Transverse colon (tissue), 4 donors: ENCODE results near the gene MAP6. TPM values are rescaled to one million over a fixed set of nuclear protein-coding genes. Genes with fewer than 3 reads are reported as not detected.

Experiments used
- DNase-seq: peaks from one replicate; pipeline ENCODE4 v3.0.0-alpha.2; 2019
- H3K27ac ChIP-seq, 4 donors: fragments of 200-600 bp; sonication (generic); 2 replicates each; pipeline ENCODE4 v1.5.1; 2016 to 2018; ENCODE audit warnings: inconsistent platforms in 4 of 4
- H3K27me3 ChIP-seq: fragments of 200-600 bp; sonication (generic); 2 replicates; pipeline ENCODE4 v1.5.1; 2017; ENCODE audit warnings: inconsistent platforms
- H3K36me3 ChIP-seq, 4 donors: fragments of 200-600 bp; sonication (generic); 2 replicates each; pipeline ENCODE4 v1.5.1; 2017 to 2019; ENCODE audit warnings: inconsistent platforms in 4 of 4
- H3K4me1 ChIP-seq, 4 donors: fragments of 200-600 bp; sonication (generic); 2 replicates each; pipeline ENCODE4 v1.5.1; 2017 to 2020; ENCODE audit warnings: inconsistent platforms in 4 of 4
- H3K4me3 ChIP-seq, 4 donors: fragments of 200-600 bp; sonication (generic); 1 replicate in 1 of 4; 2 replicates in 3 of 4; pipeline versions ENCODE4 v1.5.1 to v1.6.1; 2017 to 2019; ENCODE audit warnings: inconsistent platforms in 4 of 4
- H3K9me3 ChIP-seq, 2 donors: fragments of 200-600 bp; sonication (generic); 2 replicates each; pipeline ENCODE4 v1.5.1; 2017 to 2019; ENCODE audit warnings: inconsistent platforms in 2 of 2
- EP300 ChIP-seq: sonication (generic); formaldehyde crosslinking; IDR thresholded peaks from one replicate; pipeline ENCODE4 v1.6.1; 2017; ENCODE audit warnings: antibody characterized with exemption, low read depth
- POLR2A ChIP-seq: fragments of 450-650 bp; IDR thresholded peaks from one replicate; pipeline ENCODE4 v1.6.1; 2016; ENCODE audit warnings: antibody characterized with exemption, mild to moderate bottlenecking, moderate library complexity
- POLR2AphosphoS5 ChIP-seq, 3 donors: sonication (generic); formaldehyde crosslinking; IDR thresholded peaks; one replicate each; pipeline ENCODE4 v1.6.1; 2016; ENCODE audit warnings: antibody characterized with exemption in 3 of 3
- WGBS, 2 donors: methylation state at CpG; one replicate each; pipeline ENCODE4 v1.1.5; 2018; ENCODE audit warnings: low coverage in 1 of 2; 5-methylcytosine and 5-hydroxymethylcytosine counted together
- in situ Hi-C, 4 donors: fragments of 200-750 bp; cut with MboI; loops; one replicate each; pipeline versions ENCODE4 v1.15.0 to v1.15.1; 2017; ENCODE audit warnings: low sequenced_read_pairs in 3 of 4, low pct_ligation_motif_present in 1 of 4, low pct_unique_long_range_greater_than_20kb in 1 of 4
- intact Hi-C: fragments of 100-400 bp; cut with DNase I; formaldehyde crosslinking; loops from one replicate; pipeline ENCODE4 v1.15.1; 2023; ENCODE audit warnings: low total_unique reads
- total RNA-seq, 4 donors: library from RNA; depleted of rRNA; stranded (reverse); fragments of >200 nt; gene quantifications; one replicate each; pipeline ENCODE4 v1.1.0, GENCODE V29; 2016
- TF ChIP-seq, protein P1 (sequence below), 5 experiments: fragments of 200-600 bp in 3 of 5; fragments of 450-650 bp in 2 of 5; sonication (generic) in 3 of 5; IDR thresholded peaks; 1 replicate in 2 of 5; 2 replicates in 3 of 5; pipeline ENCODE4 v1.5.1; 2016 to 2017; ENCODE audit warnings: antibody characterized with exemption in 5 of 5, inconsistent platforms in 3 of 5, mild to moderate bottlenecking in 2 of 5, moderate library complexity in 1 of 5

Gene MAP6
- total RNA-seq, 4 donors from 2014 or later = 1.9 to 6.4 (median 3.0) TPM

DNA sequence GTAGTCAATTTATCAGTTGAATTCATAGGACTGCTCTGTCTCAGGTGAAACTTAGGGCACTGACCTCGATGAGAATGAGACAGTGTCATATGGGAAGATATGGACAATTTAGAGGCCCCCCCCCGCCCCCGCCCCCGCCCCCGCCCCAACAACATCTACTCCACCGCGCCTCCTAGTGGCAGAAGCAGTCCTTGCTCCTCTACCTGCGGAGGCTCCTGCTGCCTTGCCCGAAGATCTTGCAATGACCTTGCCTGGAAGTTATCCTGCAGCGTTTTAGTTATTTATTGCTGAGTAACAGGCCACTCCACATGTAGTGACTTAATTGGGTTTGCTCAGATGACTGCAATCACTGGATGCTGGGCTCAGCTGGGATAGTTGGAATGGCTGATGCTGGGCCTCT lies 91.6 kb downstream of the MAP6 start:
- intact Hi-C loops = no loop called here

GRCh38 chr11:75576499-75576918 lies 92.3 kb downstream of the MAP6 start:
- intact Hi-C loops (no loop called here), in situ Hi-C loops (no loop called here)
- Histone ChIP-seq H3K36me3 (peaks cover 0 to 10% (median 3%) of the 10 kb centered on the region in 4 donors), H3K27ac (peak overlapping the region in 2 of 4 donors; percentile 0 to 13), H3K27me3 (no peaks in the 10 kb centered on the region), H3K4me1 (peaks cover 0 to 11% (median 8%) of the 10 kb centered on the region in 4 donors), H3K9me3 (no peaks in the 10 kb centered on the region), H3K4me3 (no peak overlapping the region)
- DNase-seq = peak; percentile 61
- 23% methylated on average over 8 of the region's 8 CpGs; no CpG with 5 or more reads in 1 of the 2 donors for WGBS, 2 donors
- no peak for TF ChIP-seq POLR2A
- no peak for TF ChIP-seq POLR2AphosphoS5 (IDR thresholded peaks at IDR 0.05)
- no peak for TF ChIP-seq EP300
- TF ChIP-seq, protein P1, sequence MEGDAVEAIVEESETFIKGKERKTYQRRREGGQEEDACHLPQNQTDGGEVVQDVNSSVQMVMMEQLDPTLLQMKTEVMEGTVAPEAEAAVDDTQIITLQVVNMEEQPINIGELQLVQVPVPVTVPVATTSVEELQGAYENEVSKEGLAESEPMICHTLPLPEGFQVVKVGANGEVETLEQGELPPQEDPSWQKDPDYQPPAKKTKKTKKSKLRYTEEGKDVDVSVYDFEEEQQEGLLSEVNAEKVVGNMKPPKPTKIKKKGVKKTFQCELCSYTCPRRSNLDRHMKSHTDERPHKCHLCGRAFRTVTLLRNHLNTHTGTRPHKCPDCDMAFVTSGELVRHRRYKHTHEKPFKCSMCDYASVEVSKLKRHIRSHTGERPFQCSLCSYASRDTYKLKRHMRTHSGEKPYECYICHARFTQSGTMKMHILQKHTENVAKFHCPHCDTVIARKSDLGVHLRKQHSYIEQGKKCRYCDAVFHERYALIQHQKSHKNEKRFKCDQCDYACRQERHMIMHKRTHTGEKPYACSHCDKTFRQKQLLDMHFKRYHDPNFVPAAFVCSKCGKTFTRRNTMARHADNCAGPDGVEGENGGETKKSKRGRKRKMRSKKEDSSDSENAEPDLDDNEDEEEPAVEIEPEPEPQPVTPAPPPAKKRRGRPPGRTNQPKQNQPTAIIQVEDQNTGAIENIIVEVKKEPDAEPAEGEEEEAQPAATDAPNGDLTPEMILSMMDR (IDR thresholded peaks at IDR 0.05) = no peak

More for the DNA sequence above, 91.6 kb downstream of the MAP6 start:
- TF ChIP-seq, protein P1 (IDR thresholded peaks at IDR 0.05) = peak in 4 of 5 experiments; percentile 20 to 69 (median 67)
- TF ChIP-seq POLR2AphosphoS5 (IDR thresholded peaks at IDR 0.05) = no peak
- peaks cover 0 to 12% (median 8%) of the 10 kb centered on the region in 4 donors for H3K4me1 ChIP-seq
- no peaks in the 10 kb centered on the region for H3K9me3 ChIP-seq
- H3K27ac ChIP-seq = peak overlapping the region in 2 of 4 donors; percentile 0 to 13
- H3K36me3 ChIP-seq = peaks cover 0 to 3% (median 0%) of the 10 kb centered on the region in 4 donors
- in situ Hi-C loops = no loop called here
- H3K4me3 ChIP-seq = no peak overlapping the region
- H3K27me3 ChIP-seq = no peaks in the 10 kb centered on the region
- 23% methylated on average over 5 of the region's 10 CpGs; no CpG with 5 or more reads in 1 of the 2 donors for WGBS, 2 donors
- DNase-seq = peak; percentile 64

DNA sequence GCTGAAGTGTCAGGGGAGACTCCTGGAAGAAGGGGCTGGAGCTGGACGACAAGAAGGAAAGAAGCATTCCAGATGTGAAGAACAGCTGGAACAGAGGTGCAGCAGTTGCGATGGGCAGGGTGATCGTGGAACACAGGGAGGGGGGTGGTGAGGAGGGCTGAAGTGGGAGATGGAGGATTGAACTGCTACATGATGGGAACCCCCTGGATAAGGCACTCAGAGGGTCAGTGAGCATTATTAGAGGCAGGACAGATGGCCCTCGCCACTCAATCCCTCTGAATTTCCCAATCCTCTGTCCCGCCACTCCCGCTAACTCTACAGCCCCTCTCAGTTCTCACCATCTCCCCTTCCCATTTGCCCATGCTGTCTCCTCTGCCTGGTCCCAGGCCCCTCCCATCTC lies 92.8 kb downstream of the MAP6 start:
- Histone ChIP-seq H3K27me3 (no peaks in the 10 kb centered on the region), H3K36me3 (peaks cover 0 to 12% (median 5%) of the 10 kb centered on the region in 4 donors), H3K4me3 (no peak overlapping the region), H3K4me1 (peaks cover 0 to 11% (median 8%) of the 10 kb centered on the region in 4 donors), H3K27ac (no peak overlapping the region), H3K9me3 (no peaks in the 10 kb centered on the region)
- intact Hi-C loops (no loop called here), in situ Hi-C loops (no loop called here)
- TF ChIP-seq EP300 (no peak), POLR2AphosphoS5 (IDR thresholded peaks at IDR 0.05) (no peak), POLR2A (no peak)
- TF ChIP-seq, protein P1 (IDR thresholded peaks at IDR 0.05) = no peak
- DNase-seq = no peak
- 89 to 100% methylated on average over 2 to 6 of the region's 6 CpGs for WGBS, 2 donors

- no peaks in the 10 kb centered on the region for H3K27me3 ChIP-seq
- intact Hi-C loops = no loop called here
- H3K4me1 ChIP-seq = peaks cover 0 to 11% (median 8%) of the 10 kb centered on the region in 4 donors
- in situ Hi-C loops = no loop called here
- no peak overlapping the region for H3K4me3 ChIP-seq
- H3K27ac ChIP-seq = no peak overlapping the region
- TF ChIP-seq, protein P1 (IDR thresholded peaks at IDR 0.05) = peak in 1 of 5 experiments; percentile 13
- TF ChIP-seq POLR2AphosphoS5 (IDR thresholded peaks at IDR 0.05) = no peak
- peaks cover 0 to 20% (median 9%) of the 10 kb centered on the region in 4 donors for H3K36me3 ChIP-seq
- H3K9me3 ChIP-seq = no peaks in the 10 kb centered on the region
- 60 to 77% methylated on average over 1 to 12 of the region's 12 CpGs for WGBS, 2 donors
- no peak for DNase-seq
Measured at GRCh38 chr11:75574698-75575602, 93.9 kb downstream of the MAP6 start.
